GM10847 (cell line): Measurements from ENCODE around the gene NLRP3.

Experiments
- POLR2A ChIP-seq: IDR thresholded peaks from 2 replicates; pipeline ENCODE4 v1.6.1; 2011; ENCODE audit not compliant: insufficient read length; ENCODE audit errors: extremely low read depth

NLRP3 gene

DNA sequence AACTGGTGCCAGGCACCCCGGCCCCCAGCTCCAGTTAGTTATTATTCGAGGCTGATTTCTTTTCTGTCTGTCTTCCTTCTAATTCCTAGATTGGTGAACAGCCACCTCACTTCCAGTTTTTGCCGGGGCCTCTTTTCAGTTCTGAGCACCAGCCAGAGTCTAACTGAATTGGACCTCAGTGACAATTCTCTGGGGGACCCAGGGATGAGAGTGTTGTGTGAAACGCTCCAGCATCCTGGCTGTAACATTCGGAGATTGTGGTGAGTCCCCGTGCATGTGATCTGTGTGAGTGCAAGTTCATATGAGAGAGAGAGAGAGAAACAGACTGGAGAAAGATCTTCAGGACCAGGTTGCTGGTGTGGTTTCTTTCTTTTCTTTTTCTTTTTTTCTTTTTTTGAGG is 13.5 kb downstream of the NLRP3 start:
- TF ChIP-seq POLR2A: no peak

DNA sequence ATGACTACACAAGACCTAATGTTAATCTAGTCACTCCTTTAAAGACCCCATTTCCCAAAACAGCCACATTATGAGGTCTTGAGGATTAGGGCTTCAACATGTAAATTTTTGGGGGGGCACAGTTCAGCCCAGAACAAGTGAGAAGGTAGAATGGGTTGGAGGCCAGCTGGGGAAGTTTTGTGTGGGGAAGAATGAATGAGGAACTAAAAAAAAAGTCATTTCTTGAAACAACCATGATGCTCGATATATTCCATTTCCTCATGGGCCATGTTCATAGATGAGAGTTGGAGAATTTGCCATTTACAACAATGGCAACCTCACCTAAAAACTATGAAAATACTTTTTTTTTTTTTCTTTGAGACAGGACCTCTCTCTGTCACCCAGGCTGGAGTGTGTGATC is 14.5 kb downstream of the NLRP3 start:
- TF ChIP-seq POLR2A: no peak

DNA sequence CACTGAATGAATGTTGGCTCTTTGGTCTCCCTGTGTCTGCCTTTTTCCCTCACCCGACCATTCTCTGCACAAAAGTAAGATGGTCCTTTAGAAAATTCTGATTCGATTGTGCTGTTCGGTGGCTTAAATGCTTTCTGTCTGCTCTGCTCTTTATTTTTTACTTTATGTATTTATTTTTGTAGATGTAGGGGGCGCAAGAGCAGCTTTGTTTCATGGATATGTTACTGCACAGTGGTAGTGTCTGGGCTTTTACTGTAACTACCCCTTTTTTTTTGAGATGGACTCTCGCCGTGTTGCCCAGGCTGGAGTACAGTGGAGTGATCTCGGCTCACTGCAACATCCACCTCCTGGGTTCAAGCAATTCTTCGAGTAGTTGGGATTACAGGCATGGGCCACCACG is 15.7 kb downstream of the NLRP3 start:
- TF ChIP-seq POLR2A: no peak

DNA sequence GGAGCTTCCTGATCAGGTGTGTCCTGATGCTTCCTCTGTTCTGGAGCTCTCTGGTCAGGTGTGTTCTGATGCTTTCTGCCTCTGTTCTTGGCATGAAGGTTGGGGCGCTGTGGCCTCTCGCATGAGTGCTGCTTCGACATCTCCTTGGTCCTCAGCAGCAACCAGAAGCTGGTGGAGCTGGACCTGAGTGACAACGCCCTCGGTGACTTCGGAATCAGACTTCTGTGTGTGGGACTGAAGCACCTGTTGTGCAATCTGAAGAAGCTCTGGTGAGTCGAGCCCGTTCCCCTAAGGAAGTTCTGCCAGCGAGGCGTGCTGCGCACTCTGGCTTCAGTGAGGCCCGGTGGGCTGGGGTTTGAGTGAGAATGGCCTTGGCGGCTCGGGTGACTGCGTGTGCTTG is 18.0 kb downstream of the NLRP3 start:
- no peak for TF ChIP-seq POLR2A

DNA sequence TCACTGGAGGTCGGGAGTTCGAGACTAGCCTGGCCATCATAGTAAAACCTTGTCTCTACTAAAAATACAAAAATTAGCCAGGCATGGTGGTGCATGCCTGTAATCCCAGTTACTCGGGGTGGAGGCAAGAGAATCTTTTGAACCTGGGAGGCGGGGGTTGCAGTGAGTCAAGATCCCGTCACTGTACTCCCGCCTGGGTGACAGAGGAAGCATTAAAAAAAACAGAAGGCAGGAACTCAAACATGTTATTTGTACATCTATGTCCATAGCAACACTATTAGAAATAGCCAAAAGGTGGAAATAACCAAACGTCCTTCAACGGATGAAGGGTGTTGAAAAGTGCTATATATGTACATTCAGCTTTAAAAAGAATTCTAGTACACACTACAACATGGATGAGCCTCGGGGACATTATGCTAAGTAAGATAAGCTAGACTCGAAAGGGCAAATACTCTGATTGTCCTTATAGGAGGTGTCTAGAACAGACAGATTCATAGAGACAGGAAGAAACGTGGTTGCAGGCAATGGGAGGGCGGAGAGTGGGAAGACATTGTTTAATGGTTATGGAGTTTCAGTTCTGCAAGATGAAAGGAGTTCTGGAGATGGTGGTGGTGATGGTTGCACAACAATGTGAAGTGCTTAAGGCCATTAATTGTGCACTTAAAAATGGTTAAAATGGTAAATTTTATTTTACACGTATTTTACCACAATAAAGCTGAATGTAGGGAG is 19.2 kb downstream of the NLRP3 start:
- no peak for TF ChIP-seq POLR2A

DNA sequence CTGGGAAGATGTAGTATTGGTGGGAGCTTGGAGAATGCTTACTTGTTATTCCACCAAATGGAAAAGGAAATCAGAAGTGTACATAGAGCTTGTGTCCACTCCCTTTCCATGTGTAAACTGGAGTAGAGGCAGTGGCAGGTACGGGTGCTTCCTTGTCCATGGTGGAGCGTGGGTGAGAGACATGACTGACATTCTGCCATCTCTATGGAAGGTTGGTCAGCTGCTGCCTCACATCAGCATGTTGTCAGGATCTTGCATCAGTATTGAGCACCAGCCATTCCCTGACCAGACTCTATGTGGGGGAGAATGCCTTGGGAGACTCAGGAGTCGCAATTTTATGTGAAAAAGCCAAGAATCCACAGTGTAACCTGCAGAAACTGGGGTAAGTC is 19.8 kb downstream of the NLRP3 start:
- TF ChIP-seq POLR2A: no peak

DNA sequence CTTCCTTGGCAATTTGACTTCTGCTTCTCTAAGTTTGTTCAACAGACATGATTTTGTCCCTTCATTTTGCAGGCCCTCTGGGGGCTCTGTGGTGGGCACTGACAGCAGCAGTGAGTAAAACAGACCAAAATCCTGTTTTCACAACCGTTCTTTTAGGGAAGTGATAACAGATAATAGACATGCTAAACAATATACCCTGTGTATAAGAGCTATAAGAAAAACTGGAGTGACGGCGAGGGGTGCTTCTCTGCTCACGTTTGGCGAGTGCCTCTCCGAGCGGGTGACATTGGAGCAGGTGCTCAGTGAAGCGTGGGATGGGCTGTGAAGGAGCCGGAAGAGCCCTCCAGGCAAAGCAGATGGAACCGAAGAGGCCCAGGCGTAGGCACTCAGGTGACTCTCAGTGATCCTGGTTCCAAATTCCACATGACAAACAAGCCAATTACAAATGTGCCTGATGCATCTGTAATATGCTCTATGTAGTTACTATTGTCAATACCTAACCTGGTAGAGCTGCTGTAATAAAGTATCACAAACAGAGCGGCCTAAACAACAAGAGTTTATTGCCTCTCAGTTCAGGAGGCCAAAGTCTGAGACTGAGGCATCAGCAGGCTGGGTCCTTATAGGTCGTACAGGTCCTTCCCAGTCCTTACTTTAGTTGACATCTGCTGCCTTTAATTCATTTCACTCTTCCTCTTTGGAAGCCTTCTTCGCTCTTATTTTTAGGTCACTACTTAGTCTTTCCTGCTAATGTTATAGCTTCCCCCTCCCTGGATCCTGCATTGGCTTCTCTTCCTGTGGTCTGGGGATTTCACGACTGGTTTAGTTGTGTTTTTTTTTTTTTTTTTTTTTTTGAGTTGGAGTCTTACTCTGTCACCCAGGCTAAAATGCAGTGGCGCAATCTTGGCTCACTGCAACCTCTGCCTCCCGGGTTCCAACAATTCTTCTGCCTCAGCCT is 21.9 kb downstream of the NLRP3 start:
- no peak for TF ChIP-seq POLR2A

DNA sequence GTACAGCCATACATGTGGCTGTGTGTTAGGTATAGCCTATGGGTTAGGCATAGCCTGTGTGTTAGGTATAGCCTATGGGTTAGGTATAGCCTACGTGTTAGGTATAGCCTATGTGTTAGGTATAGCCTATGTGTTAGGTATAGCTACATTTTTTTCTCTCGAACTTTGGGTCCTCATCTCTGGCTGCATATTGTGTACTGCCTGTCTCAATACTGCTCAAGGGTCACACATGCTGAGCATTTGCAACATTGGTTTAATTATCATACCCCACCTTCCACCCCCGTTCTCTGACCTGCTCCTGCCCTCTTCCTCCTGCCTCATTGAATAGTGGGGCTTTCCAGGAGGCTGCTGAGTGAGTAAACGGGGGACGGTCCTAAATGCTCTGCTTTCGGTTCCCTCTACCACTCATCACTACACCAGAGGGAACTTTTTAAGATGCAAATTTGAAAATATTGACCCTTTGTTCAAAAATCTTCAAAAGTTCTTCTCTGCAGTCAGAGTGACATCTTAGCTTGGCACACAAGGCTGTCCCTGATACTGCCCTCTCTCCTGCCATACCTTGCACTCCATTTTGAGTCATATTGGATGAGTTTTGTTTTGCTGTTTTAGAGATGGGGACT is 24.1 kb downstream of the NLRP3 start:
- TF ChIP-seq POLR2A: no peak

DNA sequence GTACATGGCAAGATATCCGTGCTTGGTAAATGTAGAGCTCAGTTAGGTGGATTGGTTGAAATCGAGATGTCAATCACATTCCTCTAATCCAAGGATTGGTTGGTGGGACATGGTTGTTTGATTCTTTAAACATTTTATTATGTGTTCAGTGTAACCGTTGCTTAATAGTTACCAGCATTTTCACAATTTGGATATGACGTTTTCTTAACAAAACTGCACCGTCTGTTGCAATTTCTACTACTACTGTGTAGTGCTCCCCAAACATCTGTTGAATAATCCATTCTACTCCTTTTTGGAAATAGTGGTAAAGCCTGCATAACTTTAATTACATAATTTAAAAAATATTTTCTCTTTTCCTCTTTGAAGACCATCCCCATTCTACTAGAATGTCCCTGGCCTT is 25.6 kb downstream of the NLRP3 start:
- TF ChIP-seq POLR2A: no peak

DNA sequence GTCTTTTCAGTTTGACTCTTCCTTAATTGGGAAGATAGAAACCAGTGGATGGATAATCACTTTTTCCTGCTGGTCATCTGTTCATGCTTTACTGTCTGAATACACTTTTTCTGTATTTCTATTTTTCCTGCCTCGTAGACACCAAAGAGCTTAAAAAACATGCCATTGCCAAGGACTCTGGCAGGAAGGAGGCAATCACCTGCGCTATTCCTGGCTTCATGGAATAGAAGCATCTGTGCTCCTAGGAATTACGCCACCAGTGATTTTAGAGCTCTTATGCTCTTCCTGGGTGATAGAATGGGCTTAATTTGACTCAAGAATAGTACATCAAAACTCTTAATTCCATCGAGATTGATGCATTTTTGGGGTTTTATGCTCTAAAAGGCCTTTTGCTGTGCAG is 26.2 kb downstream of the NLRP3 start:
- no peak for TF ChIP-seq POLR2A

DNA sequence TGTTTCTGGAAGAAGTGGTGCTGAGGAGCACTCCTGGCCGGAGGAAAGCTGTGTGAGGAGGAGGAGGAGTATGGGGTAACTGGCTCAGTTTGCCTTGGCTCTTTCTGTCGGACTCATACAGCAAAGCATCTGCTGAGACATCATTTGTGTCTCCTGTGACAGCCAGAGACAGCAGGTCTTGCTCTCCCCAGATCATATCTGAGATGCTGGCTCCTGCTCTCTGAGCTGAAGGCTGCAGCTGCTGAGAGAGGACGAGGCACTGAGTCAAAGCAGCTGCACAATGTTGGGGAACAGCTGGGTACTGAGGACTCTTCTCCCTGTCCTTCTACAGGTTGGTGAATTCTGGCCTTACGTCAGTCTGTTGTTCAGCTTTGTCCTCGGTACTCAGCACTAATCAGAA is 27.7 kb downstream of the NLRP3 start:
- TF ChIP-seq POLR2A: no peak

DNA sequence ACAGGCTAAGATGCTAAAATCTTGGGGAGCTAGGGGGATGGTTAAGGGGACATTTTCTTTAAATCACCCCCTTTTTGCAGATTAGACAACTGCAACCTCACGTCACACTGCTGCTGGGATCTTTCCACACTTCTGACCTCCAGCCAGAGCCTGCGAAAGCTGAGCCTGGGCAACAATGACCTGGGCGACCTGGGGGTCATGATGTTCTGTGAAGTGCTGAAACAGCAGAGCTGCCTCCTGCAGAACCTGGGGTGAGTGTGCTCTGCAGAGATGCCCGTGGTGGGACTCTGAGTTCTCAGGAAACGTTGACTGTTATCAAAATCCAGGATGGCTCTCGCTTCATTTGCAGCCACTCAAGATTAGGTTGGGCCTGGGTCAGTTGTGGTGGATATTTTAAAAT is 28.6 kb downstream of the NLRP3 start:
- TF ChIP-seq POLR2A: no peak

DNA sequence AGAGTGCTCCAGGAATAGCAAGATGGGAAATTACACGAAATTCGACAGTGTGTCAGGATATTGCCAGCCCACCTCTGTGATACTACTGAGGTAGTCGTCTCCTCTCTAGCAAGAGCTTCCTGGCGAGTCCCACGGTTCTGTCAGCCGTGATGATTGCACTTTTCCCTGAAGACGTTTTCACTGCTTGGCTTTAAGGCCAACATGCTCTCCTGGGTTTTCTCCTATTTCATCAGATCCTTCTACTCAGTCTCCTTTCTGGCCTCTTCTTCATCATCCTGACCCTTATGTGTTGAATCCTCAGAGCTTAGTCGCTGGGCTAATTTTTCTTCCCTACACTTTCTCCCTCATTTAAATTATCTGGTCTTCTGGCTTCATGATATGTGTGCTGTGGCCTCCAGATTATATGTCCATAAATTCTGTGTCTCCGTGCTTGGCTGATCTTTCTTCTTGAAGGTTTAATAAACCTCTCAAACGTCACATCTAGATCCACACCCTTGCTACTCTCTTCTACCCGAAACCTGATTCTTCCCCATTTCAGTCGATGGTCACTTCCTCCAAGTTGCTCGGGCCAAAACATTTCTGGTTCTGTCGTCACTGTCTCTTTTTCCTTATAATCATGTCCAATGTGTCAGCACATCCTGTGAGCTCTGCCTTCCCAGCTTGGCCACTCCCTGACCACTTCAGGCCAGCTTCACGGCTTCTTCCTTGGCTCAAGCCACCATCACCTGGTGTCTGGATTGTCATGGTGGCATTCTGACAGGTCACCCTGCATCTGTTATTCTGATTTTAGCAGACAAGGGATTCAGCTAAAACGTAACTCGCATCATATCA is 29.8 kb downstream of the NLRP3 start:
- TF ChIP-seq POLR2A: no peak

DNA sequence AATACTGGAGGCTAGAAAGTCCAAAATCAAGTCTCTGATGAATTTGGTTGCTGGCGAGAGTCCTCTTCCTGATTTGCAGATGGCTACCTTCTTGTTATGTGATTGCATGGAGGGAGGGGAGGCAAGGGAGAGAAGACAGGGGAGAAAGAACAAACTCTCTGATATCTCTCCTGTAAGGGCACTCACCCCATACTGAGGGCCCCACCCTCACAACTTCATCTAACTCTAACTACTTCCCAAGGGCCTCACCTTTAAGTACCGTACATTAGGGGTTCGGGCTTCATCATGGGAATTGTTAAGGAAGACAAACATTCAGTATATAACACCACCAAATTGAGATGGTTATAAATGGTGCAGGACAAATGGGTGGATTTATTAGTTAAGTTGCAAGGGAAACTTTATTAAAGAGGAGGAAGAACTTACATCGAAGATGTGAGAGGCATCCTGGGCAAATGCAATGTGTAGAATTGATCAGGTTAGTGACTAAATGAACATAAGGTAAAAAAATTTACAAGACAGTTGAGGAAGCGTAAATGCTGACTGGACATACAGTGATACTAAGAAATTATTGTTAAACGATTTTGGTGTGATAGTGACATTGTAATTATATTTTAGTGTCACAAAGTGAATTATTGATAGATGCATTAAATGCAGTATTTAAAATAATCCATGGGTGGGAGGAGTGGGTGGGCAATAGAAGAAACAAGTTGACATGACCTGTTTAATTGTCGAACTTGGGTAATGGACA is 31.4 kb downstream of the NLRP3 start:
- TF ChIP-seq POLR2A: no peak
